GM23338 (cell line): Measurements from ENCODE around the gene C2orf78.

Experiments
- CREB1 ChIP-seq: fragments of 250-450 bp; sonication (Bioruptor Pico); IDR thresholded peaks from 2 replicates; pipeline ENCODE4 v1.5.0; 2020; ENCODE audit warnings: low read depth, mild to moderate bottlenecking, moderate library complexity
- CTCF ChIP-seq, 2 experiments: fragments of 200-600 bp in 1 of 2; sonication (generic) in 1 of 2; conservative IDR thresholded peaks; 2 replicates each; pipeline versions ENCODE4 v1.5.1 to v1.6.1; 2016 to 2017; ENCODE audit warnings: antibody characterized with exemption in 2 of 2, low read depth in 2 of 2, mild to moderate bottlenecking in 2 of 2, moderate library complexity in 1 of 2
- ETS1 ChIP-seq: IDR thresholded peaks from 2 replicates; pipeline ENCODE4 v1.6.1; 2016; ENCODE audit warnings: antibody characterized with exemption
- EZH2 ChIP-seq: fragments of 200-600 bp; sonication (generic); IDR thresholded peaks from one replicate; pipeline ENCODE4 v1.8.0; 2017; ENCODE audit warnings: antibody characterized with exemption, mild to moderate bottlenecking, low read depth; ENCODE audit not compliant: unreplicated experiment
- EZH2phosphoT487 ChIP-seq: fragments of 200-600 bp; sonication (generic); IDR thresholded peaks from one replicate; pipeline ENCODE4 v1.8.1; 2018; ENCODE audit warnings: antibody characterized with exemption; ENCODE audit not compliant: unreplicated experiment
- JUNB ChIP-seq: IDR thresholded peaks from one replicate; pipeline ENCODE4 v1.6.1; 2016; ENCODE audit warnings: antibody characterized with exemption; ENCODE audit not compliant: unreplicated experiment
- NANOG ChIP-seq: IDR thresholded peaks from 2 replicates; pipeline ENCODE4 v1.6.1; 2016; ENCODE audit warnings: antibody characterized with exemption, borderline replicate concordance
- POLR2AphosphoS5 ChIP-seq: IDR thresholded peaks from 2 replicates; pipeline ENCODE4 v1.6.1; 2016; ENCODE audit warnings: antibody characterized with exemption, low read depth
- REST ChIP-seq: IDR thresholded peaks from one replicate; pipeline ENCODE4 v1.6.1; 2018; ENCODE audit warnings: antibody characterized with exemption; ENCODE audit not compliant: unreplicated experiment
- STAT1 ChIP-seq: IDR thresholded peaks from one replicate; pipeline ENCODE4 v1.6.1; 2016; ENCODE audit warnings: antibody characterized with exemption; ENCODE audit not compliant: unreplicated experiment
- ZNF114 ChIP-seq: fragments of 250-450 bp; sonication (Bioruptor Pico); IDR thresholded peaks from 2 replicates; pipeline ENCODE4 v1.5.0; 2020; ENCODE audit warnings: mild to moderate bottlenecking, moderate library complexity
- ZNF331 ChIP-seq: fragments of 250-450 bp; sonication (Bioruptor Pico); IDR thresholded peaks from 2 replicates; pipeline ENCODE4 v1.5.0; 2020; ENCODE audit warnings: low read depth, mild to moderate bottlenecking, moderate library complexity
- ZNF462 ChIP-seq: fragments of 250-450 bp; sonication (Bioruptor Pico); IDR thresholded peaks from 2 replicates; pipeline ENCODE4 v1.5.0; 2020; ENCODE audit warnings: mild to moderate bottlenecking, moderate library complexity

GRCh38 chr2:73837847-73838585 is 54.0 kb downstream of the C2orf78 start:
- no peak for TF ChIP-seq EZH2phosphoT487
- TF ChIP-seq CTCF (conservative IDR thresholded peaks at IDR 0.05; ENCODE audit: low read depth in 2 of 2): no peak
- TF ChIP-seq POLR2AphosphoS5: no peak
- TF ChIP-seq STAT1: no peak
- TF ChIP-seq EZH2: no peak
- TF ChIP-seq REST: no peak
- TF ChIP-seq JUNB: no peak
- no peak for TF ChIP-seq CREB1 (CRISPR knock-in tag)
- no peak for TF ChIP-seq ZNF114
- no peak for TF ChIP-seq ZNF331 (CRISPR knock-in tag)
- TF ChIP-seq ZNF462 (CRISPR knock-in tag): no peak
- TF ChIP-seq NANOG: no peak
- no peak for TF ChIP-seq ETS1
